PC-9 (cell line): ENCODE results near the gene MGAT4A. TPM values are rescaled to one million over a fixed set of nuclear protein-coding genes. Genes with fewer than 3 reads are reported as not detected.

ENCODE experiments used
- BruUV-seq: library from RNA; stranded (reverse); fragments of 400-500 nt; replicated peaks from 2 replicates; lab custom pipeline; 2021; lab: Mats Ljungman, UMichigan
- CTCF ChIA-PET: fragments of 300-600 bp; sonication (Branson Sonifier 250); formaldehyde crosslinking; loops from one replicate; lab custom pipeline; 2022; ENCODE audit warnings: antibody characterized with exemption; lab: Charles Lee
- POLR2A ChIA-PET: fragments of 300-600 bp; sonication (Branson Sonifier 250); formaldehyde crosslinking; loops from one replicate; lab custom pipeline; 2022; ENCODE audit warnings: antibody characterized with exemption; ENCODE audit not compliant: unreplicated experiment; lab: Charles Lee
- DNase-seq, 2 experiments: peaks; one replicate each; pipeline versions ENCODE4 v3.0.0 to v3.0.0-alpha.2; 2015 to 2022; ENCODE audit warnings: mixed read lengths in 1 of 2
- H2AFZ ChIP-seq: fragments of 200-600 bp; sonication (generic); 2 replicates; pipeline ENCODE4 v1.8.1; 2017; ENCODE audit warnings: antibody characterized with exemption
- H3F3A ChIP-seq: fragments of 200-600 bp; sonication (generic); 2 replicates; pipeline ENCODE4 v1.8.1; 2017; ENCODE audit warnings: antibody characterized with exemption, mild to moderate bottlenecking, low read depth; ENCODE audit not compliant: insufficient read depth
- H3K27ac ChIP-seq: fragments of 200-600 bp; sonication (generic); 2 replicates; pipeline ENCODE4 v1.6.1; 2016; ENCODE audit warnings: mixed run types
- H3K27me3 ChIP-seq: fragments of 200-600 bp; sonication (generic); 2 replicates; pipeline ENCODE4 v1.6.1; 2016; ENCODE audit warnings: low read depth, mixed run types; ENCODE audit not compliant: insufficient read depth
- H3K36me3 ChIP-seq: fragments of 200-600 bp; sonication (generic); 2 replicates; pipeline ENCODE4 v1.6.1; 2016; ENCODE audit warnings: low read depth, mixed run types
- H3K4me1 ChIP-seq: fragments of 200-600 bp; sonication (generic); replicated peaks from 2 replicates; pipeline ENCODE4 v1.6.1; 2016; ENCODE audit warnings: mixed run types; ENCODE audit not compliant: insufficient read depth
- H3K4me2 ChIP-seq: fragments of 200-600 bp; sonication (generic); 2 replicates; pipeline ENCODE4 v1.6.1; 2017; ENCODE audit warnings: mixed run types
- H3K4me3 ChIP-seq: fragments of 200-600 bp; sonication (generic); 2 replicates; pipeline ENCODE4 v1.6.1; 2016; ENCODE audit warnings: mixed run types
- H3K79me2 ChIP-seq: fragments of 200-600 bp; sonication (generic); 2 replicates; pipeline ENCODE4 v1.6.1; 2017; ENCODE audit warnings: low read depth, mixed run types
- H3K9me2 ChIP-seq: fragments of 200-600 bp; sonication (generic); 2 replicates; pipeline ENCODE4 v1.8.1; 2017; ENCODE audit warnings: mild to moderate bottlenecking; ENCODE audit not compliant: insufficient read depth
- H3K9me3 ChIP-seq: fragments of 200-600 bp; sonication (generic); 2 replicates; pipeline ENCODE4 v1.8.1; 2016; ENCODE audit warnings: low read depth; ENCODE audit not compliant: insufficient read depth
- H4K20me1 ChIP-seq: fragments of 200-600 bp; sonication (generic); 2 replicates; pipeline ENCODE4 v1.8.1; 2017; ENCODE audit not compliant: insufficient read depth
- CTCF ChIP-seq: fragments of 200-600 bp; sonication (generic); conservative IDR thresholded peaks from 2 replicates; pipeline ENCODE4 v1.6.1; 2017; ENCODE audit warnings: mixed run types, antibody characterized with exemption, mild to moderate bottlenecking, moderate library complexity
- EZH2 ChIP-seq: fragments of 200-600 bp; sonication (generic); IDR thresholded peaks from 2 replicates; pipeline ENCODE4 v1.8.0; 2017; ENCODE audit warnings: antibody characterized with exemption, low read depth
- intact Hi-C: fragments of 100-400 bp; cut with micrococcal nuclease; formaldehyde crosslinking; loops from one replicate; pipeline ENCODE4 v1.10.0; 2022; ENCODE audit not compliant: unreplicated experiment
- total RNA-seq: library from RNA; stranded (reverse); gene quantifications from 2 replicates; pipeline ENCODE4 v1.2.3, GENCODE V29; 2021

The MGAT4A gene
- total RNA-seq, 1 experiment from 2014 or later = 12.9 TPM

GRCh38 chr2:98674233-98674964, 56.5 kb downstream of the MGAT4A start:
- Histone ChIP-seq H3K27me3 (no peaks in the 10 kb centered on the region), H3K79me2 (no peaks in the 10 kb centered on the region), H4K20me1 (no peaks in the 10 kb centered on the region), H3F3A (no peaks in the 10 kb centered on the region), H2AFZ (no peak overlapping the region), H3K9me3 (no peaks in the 10 kb centered on the region; the same call in none of the 2 replicates), H3K4me3 (no peak overlapping the region), H3K4me1 (no peaks in the 10 kb centered on the region), H3K36me3 (no peaks in the 10 kb centered on the region; the same call in 1 of the 2 replicates), H3K4me2 (no peak overlapping the region), H3K27ac (no peak overlapping the region), H3K9me2 (0 out of 2 replicates have a peak, but pooled peaks cover 8% of the 10 kb centered on the region)
- CTCF ChIA-PET = no interaction called here
- intact Hi-C loops = no loop called here
- no peak for DNase-seq
- TF ChIP-seq CTCF (no peak), EZH2 (no peak)
- BruUV-seq = no TSS peak
- POLR2A ChIA-PET = no interaction called here

- intact Hi-C loops = no loop called here
- Histone ChIP-seq H3K27me3 (no peaks in the 10 kb centered on the region), H3K4me2 (no peak overlapping the region), H3K4me3 (no peak overlapping the region), H4K20me1 (no peaks in the 10 kb centered on the region), H3K4me1 (peaks cover 8% of the 10 kb centered on the region), H2AFZ (no peak overlapping the region), H3K36me3 (no peaks in the 10 kb centered on the region; the same call in 1 of the 2 replicates), H3F3A (0 out of 2 replicates have a peak, but pooled peaks cover 8% of the 10 kb centered on the region), H3K79me2 (no peaks in the 10 kb centered on the region), H3K27ac (no peak overlapping the region), H3K9me2 (0 out of 2 replicates have a peak, but pooled peaks cover 8% of the 10 kb centered on the region), H3K9me3 (peaks cover 10% of the 10 kb centered on the region)
- no peak for DNase-seq
- BruUV-seq = no TSS peak
- POLR2A ChIA-PET = no interaction called here
- TF ChIP-seq EZH2 (no peak), CTCF (no peak)
- CTCF ChIA-PET = no interaction called here
These were observed 61.3 kb downstream of the MGAT4A start for GRCh38 chr2:98669675-98670074.

GRCh38 chr2:98665677-98666076, 65.3 kb downstream of the MGAT4A start:
- Histone ChIP-seq H3K9me2 (0 out of 2 replicates have a peak, but pooled peaks cover 4% of the 10 kb centered on the region), H4K20me1 (no peaks in the 10 kb centered on the region), H3K9me3 (peaks cover 13% of the 10 kb centered on the region), H3K4me1 (peaks cover 19% of the 10 kb centered on the region), H3K27me3 (no peaks in the 10 kb centered on the region), H3K79me2 (no peaks in the 10 kb centered on the region), H3K27ac (peak overlapping the region; percentile 92; the same call in 1 of the 2 replicates), H3K4me3 (no peak overlapping the region), H3K4me2 (no peak overlapping the region), H3K36me3 (no peaks in the 10 kb centered on the region), H3F3A (0 out of 2 replicates have a peak, but pooled peaks cover 11% of the 10 kb centered on the region), H2AFZ (no peak overlapping the region)
- POLR2A ChIA-PET = no interaction called here
- DNase-seq = no peak
- no peak for TF ChIP-seq EZH2
- no peak for TF ChIP-seq CTCF
- CTCF ChIA-PET = no interaction called here
- intact Hi-C loops = no loop called here
- BruUV-seq = no TSS peak
